Panc1 (cell line): ENCODE results near the gene DGKD. TPM values are rescaled to one million over a fixed set of nuclear protein-coding genes. Genes with fewer than 3 reads are reported as not detected.

Source experiments
- ATAC-seq: fragments of 200-7000 bp; cut with Tn5 transposase; 2 replicates; pipeline ENCODE4 v1.9.1; 2020; ENCODE audit warnings: mild to moderate bottlenecking, moderate library complexity
- BruUV-seq: library from RNA; stranded (reverse); fragments of 400-500 nt; replicated peaks from 2 replicates; lab custom pipeline; 2021; lab: Mats Ljungman, UMichigan
- CTCF ChIA-PET: fragments of 300-600 bp; sonication (Branson Sonifier 250); formaldehyde crosslinking; loops from one replicate; lab custom pipeline; 2022; ENCODE audit warnings: antibody characterized with exemption; lab: Charles Lee
- POLR2A ChIA-PET: fragments of 300-600 bp; sonication (Branson Sonifier 250); formaldehyde crosslinking; loops from one replicate; lab custom pipeline; 2022; ENCODE audit warnings: antibody characterized with exemption; lab: Charles Lee
- DNase-seq: peaks from one replicate; pipeline ENCODE4 v3.0.0-alpha.2; 2010; ENCODE audit warnings: low read depth, low spot score
- H3K27ac ChIP-seq: 2 replicates; pipeline ENCODE4 v1.5.1; 2011; ENCODE audit warnings: mild to moderate bottlenecking, low read length, inconsistent platforms
- H3K27me3 ChIP-seq: fragments of 200-500 bp; sonication (Bioruptor generic); 2 replicates; pipeline ENCODE4 v1.6.0; 2014; ENCODE audit warnings: low read length, inconsistent platforms; ENCODE audit not compliant: control insufficient read depth, insufficient read depth
- H3K36me3 ChIP-seq: fragments of 200-500 bp; sonication (Bioruptor generic); 2 replicates; pipeline ENCODE4 v1.5.1; 2014; ENCODE audit warnings: inconsistent platforms, mild to moderate bottlenecking, low read length, moderate library complexity; ENCODE audit not compliant: control insufficient read depth, insufficient read depth
- H3K4me1 ChIP-seq: 2 replicates; pipeline ENCODE4 v1.5.1; 2011; ENCODE audit warnings: inconsistent platforms, mild to moderate bottlenecking, low read length, moderate library complexity; ENCODE audit not compliant: control insufficient read depth, insufficient read depth
- H3K4me3 ChIP-seq, 2 experiments: 2 replicates each; pipeline ENCODE4 v1.5.1; 2011 to 2012; ENCODE audit warnings: low read depth in 2 of 2, low read length in 2 of 2, mild to moderate bottlenecking in 2 of 2, inconsistent platforms in 1 of 2, moderate library complexity in 1 of 2
- H3K9me3 ChIP-seq: fragments of 200-500 bp; sonication (Bioruptor generic); 2 replicates; pipeline ENCODE4 v1.5.1; 2014; ENCODE audit warnings: low read depth, mild to moderate bottlenecking, inconsistent platforms, low read length, moderate library complexity; ENCODE audit not compliant: control insufficient read depth, insufficient read depth
- CTCF ChIP-seq: fragments of 450-650 bp; IDR thresholded peaks from 2 replicates; pipeline ENCODE4 v1.5.1; 2017; ENCODE audit warnings: mild to moderate bottlenecking
- POLR2AphosphoS5 ChIP-seq: IDR thresholded peaks from 2 replicates; pipeline ENCODE4 v1.6.1; 2012; ENCODE audit warnings: mild to moderate bottlenecking, low read depth, low read length, moderate library complexity
- REST ChIP-seq, 2 experiments: IDR thresholded peaks; 2 replicates each; pipeline ENCODE4 v1.6.1; 2011 to 2012; ENCODE audit warnings: low read depth in 2 of 2, control low read depth in 1 of 2, low read length in 1 of 2, mild to moderate bottlenecking in 1 of 2, moderate library complexity in 1 of 2; ENCODE audit not compliant: insufficient read depth in 1 of 2
- SIN3A ChIP-seq: IDR thresholded peaks from 2 replicates; pipeline ENCODE4 v1.6.1; 2012; ENCODE audit warnings: low read depth, mild to moderate bottlenecking, low read length, moderate library complexity, borderline replicate concordance; ENCODE audit not compliant: insufficient read depth
- TCF7L2 ChIP-seq: IDR thresholded peaks from 2 replicates; pipeline ENCODE4 v1.6.1; 2011; ENCODE audit warnings: mild to moderate bottlenecking, low read depth, low read length, inconsistent platforms
- in situ Hi-C: cut with HindIII; loops from 2 replicates; pipeline ENCODE4 v1.10.0; 2016; ENCODE audit warnings: low sequenced_read_pairs, low pct_unique_long_range_greater_than_20kb
- intact Hi-C: fragments of 100-400 bp; cut with micrococcal nuclease; formaldehyde crosslinking; loops from one replicate; pipeline ENCODE4 v1.10.0; 2022; ENCODE audit not compliant: unreplicated experiment
- total RNA-seq: library from RNA; stranded (reverse); gene quantifications from one replicate; pipeline ENCODE4 v1.2.1, GENCODE V29; 2021; ENCODE audit not compliant: unreplicated experiment

The DGKD gene
- total RNA-seq, 1 experiment from 2014 or later = 89.0 TPM

GRCh38 chr2:233412405-233412804 lies 58.1 kb downstream of the DGKD start:
- H3K36me3 ChIP-seq = no peaks in the 10 kb centered on the region
- ChIA-PET CTCF (no interaction called here), POLR2A (no interaction called here)
- H3K27ac ChIP-seq = peak overlapping the region; percentile 20; the same call in 1 of the 2 replicates
- intact Hi-C loops (no loop called here), in situ Hi-C loops (no loop called here)
- no peak overlapping the region for H3K4me3 ChIP-seq
- ATAC-seq = no peak
- TF ChIP-seq SIN3A (no peak), CTCF (no peak), POLR2AphosphoS5 (no peak), TCF7L2 (no peak), REST (IDR thresholded peaks at IDR 0.05; ENCODE audit: insufficient read depth in 1 of 2, low read depth in 2 of 2, low read length in 1 of 2) (no peak)
- no peak for DNase-seq
- H3K9me3 ChIP-seq = peaks cover 24% of the 10 kb centered on the region; the same call in 1 of the 2 replicates
- H3K4me1 ChIP-seq = peaks cover 46% of the 10 kb centered on the region
- H3K27me3 ChIP-seq = no peaks in the 10 kb centered on the region
- BruUV-seq = no TSS peak

GRCh38 chr2:233413046-233413445 lies 58.8 kb downstream of the DGKD start:
- Histone ChIP-seq H3K4me3 (0 out of 4 replicates have a peak overlapping the region, but pooled peaks of 1 of the 2 experiments have one; percentile 9), H3K9me3 (peaks cover 24% of the 10 kb centered on the region; the same call in 1 of the 2 replicates), H3K36me3 (no peaks in the 10 kb centered on the region), H3K4me1 (peaks cover 53% of the 10 kb centered on the region), H3K27ac (peak overlapping the region; percentile 80), H3K27me3 (no peaks in the 10 kb centered on the region)
- ChIA-PET CTCF (no interaction called here), POLR2A (interaction anchor here (0.6 kb wide), 1 partner anchor 43 kb away, joined by 3 read pairs; no protein-coding TSS in a partner anchor)
- no peak for TF ChIP-seq POLR2AphosphoS5
- ATAC-seq (no peak), DNase-seq (no peak)
- intact Hi-C loops = no loop called here
- BruUV-seq = no TSS peak
- in situ Hi-C loops = no loop called here

- peaks cover 59% of the 10 kb centered on the region for H3K4me1 ChIP-seq
- peak overlapping the region; percentile 80 for H3K27ac ChIP-seq
- TF ChIP-seq TCF7L2 (no peak), POLR2AphosphoS5 (no peak), SIN3A (no peak), CTCF (no peak), REST (IDR thresholded peaks at IDR 0.05; ENCODE audit: insufficient read depth in 1 of 2, low read depth in 2 of 2, low read length in 1 of 2) (no peak)
- no peaks in the 10 kb centered on the region for H3K27me3 ChIP-seq
- DNase-seq (no peak), ATAC-seq (peak; percentile 79)
- H3K36me3 ChIP-seq = no peaks in the 10 kb centered on the region
- intact Hi-C loops = no loop called here
- no TSS peak for BruUV-seq
- 0 out of 4 replicates have a peak overlapping the region, but pooled peaks of 1 of the 2 experiments have one; percentile 9 for H3K4me3 ChIP-seq
- in situ Hi-C loops = no loop called here
- H3K9me3 ChIP-seq = peaks cover 24% of the 10 kb centered on the region; the same call in 1 of the 2 replicates
- POLR2A ChIA-PET = interaction anchor here (0.6 kb wide), 1 partner anchor 44 kb away, joined by 3 read pairs; no protein-coding TSS in a partner anchor
- CTCF ChIA-PET = no interaction called here
These were observed 59.4 kb downstream of the DGKD start for GRCh38 chr2:233413559-233414272.
